Tracheal epithelial cell (primary cell): ENCODE measurements around the gene POLR3C. TPM values are rescaled to one million over a fixed set of nuclear protein-coding genes. Genes with fewer than 3 reads are reported as not detected.

Source experiments
- total RNA-seq: library from RNA; depleted of rRNA; stranded (reverse); fragments of >200 nt; gene quantifications from 2 replicates; pipeline ENCODE4 v1.2.1, GENCODE V29; 2014

POLR3C gene, protein sequence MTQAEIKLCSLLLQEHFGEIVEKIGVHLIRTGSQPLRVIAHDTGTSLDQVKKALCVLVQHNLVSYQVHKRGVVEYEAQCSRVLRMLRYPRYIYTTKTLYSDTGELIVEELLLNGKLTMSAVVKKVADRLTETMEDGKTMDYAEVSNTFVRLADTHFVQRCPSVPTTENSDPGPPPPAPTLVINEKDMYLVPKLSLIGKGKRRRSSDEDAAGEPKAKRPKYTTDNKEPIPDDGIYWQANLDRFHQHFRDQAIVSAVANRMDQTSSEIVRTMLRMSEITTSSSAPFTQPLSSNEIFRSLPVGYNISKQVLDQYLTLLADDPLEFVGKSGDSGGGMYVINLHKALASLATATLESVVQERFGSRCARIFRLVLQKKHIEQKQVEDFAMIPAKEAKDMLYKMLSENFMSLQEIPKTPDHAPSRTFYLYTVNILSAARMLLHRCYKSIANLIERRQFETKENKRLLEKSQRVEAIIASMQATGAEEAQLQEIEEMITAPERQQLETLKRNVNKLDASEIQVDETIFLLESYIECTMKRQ
- total RNA-seq = 23.7 and 33.7 TPM in 2 replicates

DNA sequence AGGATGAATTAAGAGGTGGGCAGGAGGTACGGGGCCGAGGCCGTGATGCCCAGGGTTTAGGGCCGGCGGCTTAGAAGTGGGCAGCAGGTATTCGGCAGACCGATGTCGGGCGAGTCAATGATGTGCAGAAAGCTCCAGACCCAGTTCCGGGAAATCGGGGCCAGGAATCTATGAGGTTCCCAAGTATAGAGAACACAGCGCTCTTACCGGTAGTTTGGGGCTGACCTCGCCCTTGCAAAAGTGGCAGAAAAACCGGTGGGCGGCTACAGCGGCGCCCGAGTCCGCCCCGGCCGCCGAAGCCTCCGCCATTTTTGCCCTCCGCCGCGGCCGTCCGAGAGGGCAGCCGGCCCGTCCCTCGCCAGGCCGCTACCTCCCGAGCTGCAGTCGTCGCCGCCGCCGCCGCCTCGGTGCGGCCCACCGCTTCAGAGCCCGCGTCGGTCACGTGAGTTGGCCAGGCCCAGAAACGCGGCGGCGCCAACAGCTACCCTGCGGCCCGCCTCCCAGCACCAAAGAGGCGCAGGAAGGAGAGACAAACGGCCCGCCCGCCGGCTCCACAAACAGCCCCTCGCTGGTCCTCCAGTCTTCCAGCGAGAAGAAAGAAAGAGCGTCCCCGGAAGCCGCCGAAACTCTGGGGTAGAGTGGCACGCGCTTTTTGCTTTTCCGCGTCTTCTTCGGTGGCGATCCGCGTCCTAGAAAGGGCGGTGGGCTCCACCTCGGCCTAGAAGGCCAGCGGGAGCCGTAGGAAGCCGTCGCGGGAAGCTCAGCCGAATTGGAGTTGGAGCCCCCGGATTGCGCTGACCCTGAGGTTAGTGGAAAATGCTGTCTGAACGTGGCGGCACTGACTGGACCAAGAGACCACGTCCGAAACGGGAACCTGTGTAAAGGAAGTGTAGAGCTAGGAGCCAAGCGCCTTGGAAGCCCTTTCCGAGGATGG is at the start of gene POLR3C, which contains the start of gene RNF115:
TSS of gene POLR3C (plus strand) at position 636 of the 934 bp plus-strand sequence. CDS start 1,577 bp downstream, outside the sequence.
TSS of gene RNF115 (minus strand) at position 531 of the 934 bp plus-strand sequence. CDS start at position 309, 222 bp downstream.

DNA sequence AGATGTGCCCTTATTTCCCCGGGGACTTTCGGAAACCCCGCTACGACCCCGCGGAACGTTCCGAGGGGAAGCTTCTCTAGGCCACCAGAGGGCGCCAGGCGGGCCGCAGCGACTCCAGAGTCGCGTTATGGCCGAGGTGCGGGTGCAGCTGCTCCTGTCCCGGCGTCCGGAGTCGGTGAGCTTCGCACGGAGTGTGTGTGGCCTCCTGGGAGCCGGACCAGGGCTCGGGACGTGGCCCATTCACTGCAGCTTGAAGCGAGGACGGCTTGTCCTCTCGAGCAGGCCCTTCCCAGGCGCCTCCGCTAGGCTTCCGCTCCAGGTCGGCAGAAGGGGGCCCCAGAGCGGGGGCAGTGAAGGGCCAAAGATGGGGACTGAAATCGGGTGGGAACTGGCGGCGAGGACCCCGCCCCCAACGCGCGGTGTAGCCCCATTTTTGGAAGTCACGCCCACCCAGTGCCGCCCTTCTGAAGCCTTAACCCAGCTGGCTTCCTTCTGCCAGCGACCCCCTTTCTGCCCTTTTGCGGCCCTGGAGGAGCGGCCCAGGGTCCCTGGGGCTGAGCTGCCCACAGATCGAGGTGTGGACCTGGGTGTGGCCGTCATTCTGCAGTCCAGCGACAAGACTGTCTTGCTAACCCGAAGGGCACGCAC is 21.6 kb downstream of the POLR3C start, which contains the start of gene NUDT17:
TSS of gene NUDT17 (plus strand) at position 117 of the 648 bp plus-strand sequence. CDS start at position 128, 11 bp downstream.

DNA sequence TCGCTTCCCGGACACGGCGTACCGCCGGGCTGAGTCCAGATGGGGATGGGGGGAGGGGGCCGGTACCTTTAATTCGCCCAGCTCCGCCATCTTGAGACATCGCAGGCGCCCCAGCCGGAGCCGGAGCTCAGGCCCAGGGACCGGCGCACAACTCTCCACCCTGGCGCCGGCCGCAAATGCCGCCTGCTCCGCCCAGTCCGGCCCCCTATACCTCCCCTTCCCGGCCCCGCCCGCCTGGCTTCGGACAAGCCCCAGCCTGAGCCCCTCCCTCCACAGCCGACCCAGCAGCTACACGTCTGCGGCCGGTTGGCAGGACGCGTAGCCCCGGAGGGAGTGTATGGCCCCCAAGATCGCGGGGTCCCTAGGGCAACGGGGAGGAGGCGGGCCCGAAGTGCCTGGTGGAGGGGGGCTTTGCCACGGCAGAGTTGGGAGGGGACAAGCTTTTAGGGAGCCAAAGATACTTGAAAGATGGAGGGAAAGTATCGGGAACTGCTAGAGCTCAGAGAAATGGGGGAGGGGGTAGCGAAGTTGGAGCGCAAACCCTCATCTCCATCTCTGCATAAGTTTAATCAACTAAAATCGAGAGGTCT is 35.0 kb downstream of the POLR3C start, which contains the start of gene PIAS3:
TSS of gene PIAS3 (minus strand) at position 181 of the 590 bp plus-strand sequence. CDS start at position 90, 91 bp downstream.

DNA sequence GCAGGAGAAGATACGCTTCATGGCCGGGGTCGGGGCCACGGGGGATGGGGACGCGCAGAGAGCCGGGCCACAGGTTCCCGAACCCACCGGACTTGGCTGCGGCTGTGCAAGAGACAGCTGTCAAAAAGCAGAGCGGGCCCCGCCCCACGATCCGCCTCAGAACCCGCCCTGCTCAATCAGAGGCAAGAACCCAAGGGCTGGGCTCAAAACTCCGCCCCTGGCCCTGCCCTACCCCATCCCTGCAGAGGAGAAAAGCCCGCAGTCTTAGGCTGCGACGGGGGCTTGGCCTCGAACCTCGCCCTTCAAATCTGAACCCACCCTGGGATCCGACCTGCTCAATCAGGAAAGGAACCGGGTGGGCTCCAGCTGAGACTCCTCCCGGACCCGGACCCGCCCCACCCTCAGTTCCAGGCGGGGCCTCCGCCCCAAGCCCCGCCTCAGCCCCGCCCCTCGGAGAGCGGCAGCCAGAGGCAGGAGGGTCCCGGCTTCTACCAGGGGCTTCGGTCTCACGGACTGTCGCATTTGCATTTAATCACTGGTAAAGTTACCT is 61.8 kb downstream of the POLR3C start, which contains the start of gene ANKRD35:
TSS of gene ANKRD35 (minus strand) at position 129 of the 550 bp plus-strand sequence. CDS start at position 21, 108 bp downstream.

Other genes with a start within 250 kb of the POLR3C start
- gene GPR89A, start 216.2 kb upstream of the POLR3C start, total RNA-seq = 24.8 and 32.6 TPM in 2 replicates
- gene PDZK1, start 116.8 kb upstream of the POLR3C start, total RNA-seq = under 0.01 and 10.4 TPM in 2 replicates
- gene CD160, start 104.7 kb upstream of the POLR3C start, total RNA-seq = under 0.01 TPM in 1 of 2 replicates, not detected in the other
- 7.9 and 9.9 TPM in 2 replicates for gene RNF115, start 105 bp upstream of the POLR3C start, total RNA-seq
- 2.7 and 3.2 TPM in 2 replicates for gene NUDT17, start 21.4 kb downstream of the POLR3C start, total RNA-seq
- gene PIAS3, start 34.9 kb downstream of the POLR3C start, total RNA-seq = 4.8 and 10.0 TPM in 2 replicates
- 0.24 and 2.6 TPM in 2 replicates for gene ANKRD35, start 61.7 kb downstream of the POLR3C start, total RNA-seq
- 0.24 and 0.64 TPM in 2 replicates for gene ITGA10, start 85.8 kb downstream of the POLR3C start, total RNA-seq
- gene PEX11B, start 94.5 kb downstream of the POLR3C start, total RNA-seq = 22.9 and 27.5 TPM in 2 replicates
- gene RBM8A, start 103.3 kb downstream of the POLR3C start, total RNA-seq = 84.2 and 170 TPM in 2 replicates
- 4.8 and 5.8 TPM in 2 replicates for gene LIX1L, start 133.8 kb downstream of the POLR3C start, total RNA-seq
- gene ANKRD34A, start 140.4 kb downstream of the POLR3C start, total RNA-seq = 1.1 TPM in 1 of 2 replicates, not detected in the other
- gene POLR3GL, start 140.5 kb downstream of the POLR3C start, total RNA-seq = 5.1 and 6.3 TPM in 2 replicates
- gene TXNIP, start 172.4 kb downstream of the POLR3C start, total RNA-seq = 38.2 and 63.6 TPM in 2 replicates
- gene HJV, start 197.5 kb downstream of the POLR3C start, total RNA-seq = not detected in 2 replicates